Sigmoid colon (tissue), 3 donors: ENCODE data around the gene ZNF644.

Experiments used
- CTCF ChIP-seq, 4 experiments: fragments of 450-650 bp in 3 of 4; fragments of 200-600 bp in 1 of 4; IDR thresholded peaks; one replicate each; pipeline ENCODE4 v1.5.1; 2016 to 2019; ENCODE audit warnings: antibody characterized with exemption in 4 of 4, mild to moderate bottlenecking in 3 of 4, moderate library complexity in 2 of 4
- POLR2A ChIP-seq, 2 donors: fragments of 450-650 bp; IDR thresholded peaks; one replicate each; pipeline ENCODE4 v1.6.1; 2016; ENCODE audit warnings: antibody characterized with exemption in 2 of 2, mild to moderate bottlenecking in 2 of 2, moderate library complexity in 2 of 2

GRCh38 chr1:91026320-91026719, 4.5 kb upstream of the ZNF644 start:
- TF ChIP-seq POLR2A (IDR thresholded peaks at IDR 0.05) (no peak), CTCF (IDR thresholded peaks at IDR 0.05) (no peak)
